T-helper 17 cell (primary cell): ENCODE results near the gene LRRC59. TPM values are rescaled to one million over a fixed set of nuclear protein-coding genes. Genes with fewer than 3 reads are reported as not detected.

ENCODE experiments used
- ATAC-seq: fragments of 150-1000 bp; cut with Tn5 transposase; 2 replicates; pipeline ENCODE4 v1.10.0; 2021; ENCODE audit warnings: mild to moderate bottlenecking, moderate library complexity
- DNase-seq, 3 donors: peaks; one replicate each; pipeline versions ENCODE4 v3.0.0 to v3.0.0-alpha.2; 2020 to 2021
- H3K9me3 ChIP-seq: one replicate; pipeline ENCODE4 v1.7.0; 2013; ENCODE audit warnings: low read length, mild to moderate bottlenecking; ENCODE audit not compliant: control insufficient read depth, poor library complexity, severe bottlenecking
- H3K27ac Mint-ChIP-seq: one replicate; pipeline ENCODE4 v1.8.0; 2022; ENCODE audit warnings: mild to moderate bottlenecking, moderate library complexity, mixed read lengths
- H3K27me3 Mint-ChIP-seq: one replicate; pipeline ENCODE4 v1.8.0; 2022; ENCODE audit warnings: mixed read lengths
- H3K36me3 Mint-ChIP-seq: one replicate; pipeline ENCODE4 v1.8.0; 2022; ENCODE audit warnings: low read depth, mixed read lengths
- H3K4me1 Mint-ChIP-seq: one replicate; pipeline ENCODE4 v1.8.0; 2022; ENCODE audit warnings: mild to moderate bottlenecking, mixed read lengths
- H3K4me3 Mint-ChIP-seq: one replicate; pipeline ENCODE4 v1.8.0; 2022; ENCODE audit warnings: mild to moderate bottlenecking, moderate library complexity, mixed read lengths
- total RNA-seq, 4 donors: library from RNA in 2 of 4; stranded (reverse) in 2 of 4; gene quantifications; one replicate each; pipeline ENCODE4 v1.2.3 and lab custom pipeline; 2022 to 2026

The LRRC59 gene
- total RNA-seq, 2 donors from 2014 or later: 45.2 to 51.9 TPM

DNA sequence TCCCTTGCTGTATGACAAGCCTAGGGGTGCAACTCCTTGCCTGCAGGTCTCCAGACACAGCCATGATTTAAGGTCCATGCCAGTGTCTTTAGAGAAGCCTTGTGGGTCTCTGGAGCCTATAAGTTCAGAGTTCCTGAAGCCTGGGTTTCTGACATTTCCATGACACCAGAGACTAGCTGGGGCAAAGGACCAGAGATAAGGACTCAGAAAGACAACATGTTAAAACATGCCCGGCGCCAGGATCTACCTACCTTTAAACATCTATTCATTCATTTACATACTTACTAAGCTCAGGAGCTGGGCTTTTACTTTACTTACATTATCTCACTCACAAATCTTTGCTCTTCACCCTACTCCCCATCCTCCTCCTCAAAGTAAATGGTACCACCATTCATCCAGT, 25.8 kb downstream of the LRRC59 start:
- Mint-ChIP-seq H3K27me3 (no peaks in the 10 kb centered on the region), H3K36me3 (peaks cover 9% of the 10 kb centered on the region)

DNA sequence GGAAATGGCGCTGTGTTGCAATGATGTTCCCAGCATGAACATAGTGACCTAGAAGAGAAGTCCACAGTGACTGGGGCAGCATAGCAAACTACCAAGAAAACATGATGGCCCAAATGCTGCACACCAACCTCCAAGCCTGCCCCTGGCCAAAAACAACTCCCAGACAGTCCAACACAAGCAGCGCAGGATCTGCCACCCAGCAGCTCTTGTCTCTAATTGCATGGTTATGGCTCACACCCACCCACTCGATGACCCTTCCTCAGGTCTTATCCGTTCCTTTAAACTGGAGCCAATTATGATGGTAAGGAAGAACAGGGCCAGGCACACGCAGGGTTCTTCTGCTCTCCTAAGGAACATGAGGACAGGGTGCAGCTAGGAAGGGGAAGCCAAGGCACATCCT, 27.3 kb downstream of the LRRC59 start:
- ATAC-seq (no peak), DNase-seq (no peak)
- H3K4me1 Mint-ChIP-seq: peaks cover 27% of the 10 kb centered on the region
- peak overlapping the region; percentile 31 for H3K4me3 Mint-ChIP-seq
- H3K27ac Mint-ChIP-seq: no peak overlapping the region
- peaks cover 9% of the 10 kb centered on the region for H3K36me3 Mint-ChIP-seq
- H3K27me3 Mint-ChIP-seq: no peaks in the 10 kb centered on the region
- no peaks in the 10 kb centered on the region for H3K9me3 ChIP-seq

More for the DNA sequence above, 25.8 kb downstream of the LRRC59 start:
- no peak for DNase-seq
- H3K9me3 ChIP-seq: no peaks in the 10 kb centered on the region
- Mint-ChIP-seq H3K27ac (peak overlapping the region; percentile 97), H3K4me1 (peaks cover 27% of the 10 kb centered on the region), H3K4me3 (peak overlapping the region; percentile 99)
- ATAC-seq: no peak

- Mint-ChIP-seq H3K4me1 (peaks cover 19% of the 10 kb centered on the region), H3K27ac (no peak overlapping the region), H3K27me3 (no peaks in the 10 kb centered on the region), H3K36me3 (peaks cover 5% of the 10 kb centered on the region), H3K4me3 (no peak overlapping the region)
- DNase-seq (no peak), ATAC-seq (no peak)
- H3K9me3 ChIP-seq: no peaks in the 10 kb centered on the region
Measured at GRCh38 chr17:50367401-50367800, 29.9 kb downstream of the LRRC59 start.

GRCh38 chr17:50365649-50366393, 31.5 kb downstream of the LRRC59 start:
- Mint-ChIP-seq H3K4me1 (peaks cover 14% of the 10 kb centered on the region), H3K27me3 (no peaks in the 10 kb centered on the region), H3K4me3 (no peak overlapping the region), H3K27ac (no peak overlapping the region), H3K36me3 (peaks cover 5% of the 10 kb centered on the region)
- ATAC-seq (no peak), DNase-seq (no peak)
- no peaks in the 10 kb centered on the region for H3K9me3 ChIP-seq

DNA sequence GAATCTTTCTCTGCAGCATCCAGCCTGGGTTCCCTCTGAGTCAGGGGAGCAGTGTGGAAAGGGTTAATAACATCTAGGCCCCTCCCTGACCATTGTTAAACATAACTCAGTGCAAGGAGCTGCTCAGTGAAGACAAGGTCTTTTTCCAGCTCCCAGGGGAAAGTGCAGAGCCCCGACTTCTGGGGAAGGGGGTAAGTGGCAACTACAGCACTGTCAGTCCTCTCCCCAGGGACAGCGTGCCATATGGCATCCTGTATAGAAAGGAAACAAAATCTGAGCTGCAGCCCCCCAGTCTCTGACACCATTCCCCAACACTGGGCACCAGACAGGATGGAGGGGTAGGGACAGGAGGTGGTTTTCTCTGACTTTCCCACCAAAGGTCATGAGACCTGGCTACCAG, 32.2 kb downstream of the LRRC59 start:
- Mint-ChIP-seq H3K4me3 (no peak overlapping the region), H3K4me1 (peaks cover 11% of the 10 kb centered on the region), H3K27ac (no peak overlapping the region), H3K27me3 (no peaks in the 10 kb centered on the region), H3K36me3 (peaks cover 5% of the 10 kb centered on the region)
- ATAC-seq (no peak), DNase-seq (no peak)
- no peaks in the 10 kb centered on the region for H3K9me3 ChIP-seq

DNA sequence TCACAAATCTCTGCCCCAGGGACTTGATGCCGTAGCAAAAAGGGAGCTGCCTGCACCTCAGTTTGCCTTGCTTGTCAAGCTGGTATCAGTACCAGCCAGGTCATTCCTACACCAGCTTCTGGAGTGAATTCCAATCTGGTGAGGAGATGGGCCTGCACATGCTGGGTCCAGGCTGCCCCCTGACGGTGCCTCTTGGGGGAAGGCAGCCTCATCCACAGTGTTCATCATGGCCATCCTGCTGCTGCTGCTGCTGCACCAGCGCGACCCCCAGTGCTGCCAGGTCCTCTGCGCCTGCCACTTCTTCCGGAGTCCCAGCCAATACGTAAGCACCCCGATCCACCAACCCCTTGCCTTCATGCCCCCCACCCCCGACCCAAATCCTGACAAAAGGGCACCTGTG, 32.6 kb downstream of the LRRC59 start:
- peaks cover 11% of the 10 kb centered on the region for H3K4me1 Mint-ChIP-seq
- H3K4me3 Mint-ChIP-seq: no peak overlapping the region
- DNase-seq (no peak), ATAC-seq (no peak)
- H3K27ac Mint-ChIP-seq: no peak overlapping the region
- H3K27me3 Mint-ChIP-seq: no peaks in the 10 kb centered on the region
- no peaks in the 10 kb centered on the region for H3K9me3 ChIP-seq
- peaks cover 5% of the 10 kb centered on the region for H3K36me3 Mint-ChIP-seq

GRCh38 chr17:50364061-50364458, 33.3 kb downstream of the LRRC59 start:
- DNase-seq (no peak), ATAC-seq (no peak)
- no peaks in the 10 kb centered on the region for H3K27me3 Mint-ChIP-seq
- H3K27ac Mint-ChIP-seq: peak overlapping the region; percentile 53
- no peaks in the 10 kb centered on the region for H3K9me3 ChIP-seq
- H3K36me3 Mint-ChIP-seq: peaks cover 5% of the 10 kb centered on the region
- H3K4me1 Mint-ChIP-seq: peaks cover 11% of the 10 kb centered on the region
- H3K4me3 Mint-ChIP-seq: no peak overlapping the region

DNA sequence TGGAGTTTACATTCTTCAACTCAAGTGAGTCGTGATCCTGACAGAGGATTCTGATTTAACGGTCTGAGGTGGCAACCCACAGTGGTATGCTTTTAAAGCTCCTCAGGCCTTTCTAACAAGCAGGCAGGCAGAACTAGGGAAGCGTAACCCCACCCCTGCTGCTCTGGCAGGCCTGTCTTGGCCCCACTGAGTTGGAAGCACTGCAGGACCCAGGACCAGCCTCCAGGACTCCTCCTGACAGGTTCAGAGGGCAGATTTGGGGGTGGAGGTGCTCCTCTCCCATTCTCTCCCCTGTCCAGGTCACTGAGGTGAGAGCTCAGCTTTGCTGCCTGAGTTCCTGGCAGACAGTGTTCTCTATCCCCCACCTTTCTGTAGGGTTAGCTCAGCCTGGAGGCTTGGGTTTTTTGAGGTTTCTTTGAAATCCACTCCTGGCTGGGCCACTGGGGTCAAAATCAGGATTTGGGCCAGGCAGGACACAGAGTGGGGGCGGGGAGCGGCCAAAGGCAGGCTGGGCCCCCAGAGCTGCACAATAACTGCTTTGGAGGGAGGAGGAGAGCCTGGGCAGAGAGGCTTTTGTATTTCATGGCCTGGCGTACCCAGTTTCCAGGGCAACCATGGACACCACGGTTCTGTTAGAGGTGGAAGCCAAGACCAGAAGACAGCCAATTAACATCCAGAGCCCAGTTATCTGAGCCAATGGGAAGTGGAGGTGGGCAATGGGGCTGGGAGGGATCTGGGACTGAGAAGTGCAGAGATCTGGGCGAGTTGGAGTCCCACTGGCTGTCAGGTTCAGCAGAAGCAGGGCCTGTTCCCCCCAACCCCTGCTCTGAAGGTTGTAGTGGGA, 33.9 kb downstream of the LRRC59 start:
- no peaks in the 10 kb centered on the region for H3K9me3 ChIP-seq
- ATAC-seq: no peak
- no peak for DNase-seq
- Mint-ChIP-seq H3K4me1 (peaks cover 11% of the 10 kb centered on the region), H3K36me3 (peaks cover 5% of the 10 kb centered on the region), H3K27me3 (no peaks in the 10 kb centered on the region), H3K27ac (peak overlapping the region; percentile 53), H3K4me3 (no peak overlapping the region)

GRCh38 chr17:50362661-50363060, 34.7 kb downstream of the LRRC59 start:
- peaks cover 2% of the 10 kb centered on the region for H3K36me3 Mint-ChIP-seq
- no peaks in the 10 kb centered on the region for H3K27me3 Mint-ChIP-seq
- H3K9me3 ChIP-seq: no peaks in the 10 kb centered on the region
- peaks cover 10% of the 10 kb centered on the region for H3K4me1 Mint-ChIP-seq
- H3K4me3 Mint-ChIP-seq: peak overlapping the region; percentile 55
- ATAC-seq (peak; percentile 6), DNase-seq (no peak)
- peak overlapping the region; percentile 53 for H3K27ac Mint-ChIP-seq

- H3K27ac Mint-ChIP-seq: peak overlapping the region; percentile 19
- peaks cover 9% of the 10 kb centered on the region for H3K4me1 Mint-ChIP-seq
- H3K9me3 ChIP-seq: no peaks in the 10 kb centered on the region
- no peaks in the 10 kb centered on the region for H3K36me3 Mint-ChIP-seq
- peak; percentile 91 for ATAC-seq
- peak overlapping the region; percentile 55 for H3K4me3 Mint-ChIP-seq
- H3K27me3 Mint-ChIP-seq: no peaks in the 10 kb centered on the region
- DNase-seq: peak in 2 of 3 donors; percentile 28 to 40
Measured at GRCh38 chr17:50361561-50362480, 35.5 kb downstream of the LRRC59 start.

DNA sequence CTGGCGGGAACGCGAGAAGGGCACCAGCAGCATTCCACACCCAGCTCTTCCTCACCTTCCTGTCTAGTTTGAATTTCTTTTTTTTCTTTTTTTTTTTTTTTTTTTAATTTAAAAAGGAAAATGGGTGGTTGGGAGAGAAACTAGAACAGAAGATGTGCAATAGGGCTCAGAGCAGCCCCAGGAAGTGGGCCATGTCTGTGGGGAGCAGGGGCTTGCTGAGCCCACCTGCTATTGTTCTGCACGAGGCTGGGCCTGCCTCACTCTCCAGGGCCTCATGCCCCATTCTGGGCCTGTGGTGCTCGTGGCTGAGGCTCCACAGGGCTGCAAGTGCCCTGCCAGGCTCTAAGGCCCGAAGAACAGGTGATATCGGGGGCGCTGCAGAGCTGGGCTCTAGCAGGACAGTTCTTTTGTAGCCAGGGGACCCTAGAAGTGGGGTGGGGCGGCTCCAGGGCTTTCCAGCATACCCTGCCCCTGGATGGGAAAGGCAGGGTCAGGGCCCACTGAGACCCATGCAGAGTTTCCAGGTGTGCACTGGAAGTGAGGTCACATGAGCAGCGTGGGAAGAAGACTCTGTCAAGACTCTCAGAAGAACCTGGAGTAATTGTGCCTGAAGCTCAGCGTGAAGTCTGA, 36.7 kb downstream of the LRRC59 start:
- no peak overlapping the region for H3K4me3 Mint-ChIP-seq
- no peaks in the 10 kb centered on the region for H3K27me3 Mint-ChIP-seq
- no peaks in the 10 kb centered on the region for H3K36me3 Mint-ChIP-seq
- no peaks in the 10 kb centered on the region for H3K9me3 ChIP-seq
- DNase-seq: no peak
- H3K4me1 Mint-ChIP-seq: peaks cover 9% of the 10 kb centered on the region
- no peak overlapping the region for H3K27ac Mint-ChIP-seq
- no peak for ATAC-seq

DNA sequence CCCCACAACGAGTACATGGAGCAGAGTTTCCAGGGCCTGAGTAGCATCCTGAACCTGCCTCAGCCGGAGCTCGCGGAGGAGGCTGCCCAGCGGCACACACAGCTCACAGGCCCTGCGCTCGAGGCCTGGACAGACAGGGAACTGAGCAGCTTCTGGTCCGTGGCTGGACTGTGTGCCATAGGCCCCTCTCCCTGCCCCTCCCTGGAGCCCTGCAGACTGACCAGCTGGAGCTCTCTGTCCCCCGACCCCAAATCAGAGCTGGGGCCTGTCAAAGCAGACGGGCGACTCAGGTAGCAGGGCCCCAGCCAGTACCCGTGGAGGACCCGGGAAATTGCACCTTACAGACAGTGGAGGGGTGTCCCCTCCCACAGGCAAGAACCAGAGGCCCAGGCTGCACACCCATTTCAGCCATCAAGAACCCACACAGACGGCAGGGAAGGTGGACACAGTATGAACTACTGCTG, 37.3 kb downstream of the LRRC59 start:
- no peak for DNase-seq
- Mint-ChIP-seq H3K36me3 (no peaks in the 10 kb centered on the region), H3K4me3 (no peak overlapping the region), H3K27ac (no peak overlapping the region), H3K27me3 (no peaks in the 10 kb centered on the region), H3K4me1 (peaks cover 9% of the 10 kb centered on the region)
- H3K9me3 ChIP-seq: no peaks in the 10 kb centered on the region
- no peak for ATAC-seq
